ENCODE measurements around the gene ZNF69. TPM values are rescaled to one million over a fixed set of nuclear protein-coding genes. Genes with fewer than 3 reads are reported as not detected.
"Not testable (repeated sequence)": the region's sequence is repeated elsewhere in the genome, so short reads cannot be mapped to it uniquely, and the experiment has no call there.

ZNF69 gene
- total RNA-seq, 1 donor from 2014 or later, result 15.0 TPM

GRCh38 chr19:11948646-11949045, 61.1 kb downstream of the ZNF69 start:
- TF ChIP-seq CTCF (conservative IDR thresholded peaks at IDR 0.05; ENCODE audit: low read depth, low read length), result no peak
- DNase-seq (ENCODE audit: low read depth), result no peak
- H3K4me3 ChIP-seq (ENCODE audit: low read depth, low read length), result no peak overlapping the region

GRCh38 chr19:11949201-11949600, 61.6 kb downstream of the ZNF69 start:
- H3K4me3 ChIP-seq (ENCODE audit: low read depth, low read length), result no peak overlapping the region
- DNase-seq (ENCODE audit: low read depth), result no peak
- no peak for TF ChIP-seq CTCF (conservative IDR thresholded peaks at IDR 0.05; ENCODE audit: low read depth, low read length)

GRCh38 chr19:11949614-11950080, 62.1 kb downstream of the ZNF69 start:
- DNase-seq (ENCODE audit: low read depth); H3K4me3 ChIP-seq (ENCODE audit: low read depth, low read length): not testable (repeated sequence)

GRCh38 chr19:11950312-11950711, 62.7 kb downstream of the ZNF69 start:
- no peak for DNase-seq (ENCODE audit: low read depth)
- TF ChIP-seq CTCF (conservative IDR thresholded peaks at IDR 0.05; ENCODE audit: low read depth, low read length), result no peak

More at GRCh38 chr19:11950312-11950711, 62.7 kb downstream of the ZNF69 start:
- H3K4me3 ChIP-seq (ENCODE audit: low read depth, low read length), result no peak overlapping the region

Other genes with a start within 250 kb of the ZNF69 start
- 6.5 and 7.4 TPM in 2 replicates for gene ZNF823, start 148.8 kb upstream of the ZNF69 start, total RNA-seq
- gene ZNF441, start 120.8 kb upstream of the ZNF69 start, total RNA-seq, result 1.2 and 2.0 TPM in 2 replicates
- gene ZNF491, start 89.3 kb upstream of the ZNF69 start, total RNA-seq, result 0.17 and 0.29 TPM in 2 replicates
- gene ZNF440, start 73.5 kb upstream of the ZNF69 start, total RNA-seq, result 2.7 and 2.9 TPM in 2 replicates
- gene ZNF439, start 39.1 kb upstream of the ZNF69 start, total RNA-seq, result 2.4 and 3.1 TPM in 2 replicates
- gene ZNF700, start 37.3 kb downstream of the ZNF69 start, total RNA-seq, result 4.4 and 7.9 TPM in 2 replicates
- gene ZNF763, start 77.3 kb downstream of the ZNF69 start, total RNA-seq, result 0.58 and 1.7 TPM in 2 replicates
- gene ZNF433, start 147.9 kb downstream of the ZNF69 start, total RNA-seq, result 1.3 and 1.4 TPM in 2 replicates
- gene ZNF878, start 165.2 kb downstream of the ZNF69 start, total RNA-seq, result 0.72 TPM in 1 of 2 replicates, not detected in the other
- gene ZNF844, start 176.9 kb downstream of the ZNF69 start, total RNA-seq, result 0.86 and 0.94 TPM in 2 replicates